NCI-H774 (cell line): ENCODE measurements around the gene ORC5.
"Not testable (repeated sequence)": the region's sequence is repeated elsewhere in the genome, so short reads cannot be mapped to it uniquely, and the experiment has no call there.

Experiments
- DNase-seq: peaks from one replicate; lab custom pipeline; 2025; lab: John Stamatoyannopoulos, UW

Gene ORC5

DNA sequence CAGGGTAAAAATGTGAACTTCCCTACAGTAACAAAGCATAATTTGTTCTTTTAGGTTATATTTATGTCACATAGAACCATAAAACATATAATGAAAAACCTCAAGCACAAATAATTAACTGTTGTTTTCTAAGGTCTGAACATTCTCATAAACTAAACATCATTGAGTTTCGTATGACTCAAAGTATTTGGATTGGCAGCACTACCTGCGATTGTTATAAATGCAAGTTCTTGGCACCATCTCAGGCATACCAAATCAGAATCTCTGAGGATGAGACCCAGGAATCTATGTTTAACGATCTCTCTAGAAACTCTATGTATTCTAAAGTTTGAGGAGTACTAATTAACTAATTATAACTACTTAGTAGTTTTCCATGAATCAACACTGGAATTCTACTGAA, 22.5 kb downstream of the ORC5 start:
- DNase-seq: no peak

DNA sequence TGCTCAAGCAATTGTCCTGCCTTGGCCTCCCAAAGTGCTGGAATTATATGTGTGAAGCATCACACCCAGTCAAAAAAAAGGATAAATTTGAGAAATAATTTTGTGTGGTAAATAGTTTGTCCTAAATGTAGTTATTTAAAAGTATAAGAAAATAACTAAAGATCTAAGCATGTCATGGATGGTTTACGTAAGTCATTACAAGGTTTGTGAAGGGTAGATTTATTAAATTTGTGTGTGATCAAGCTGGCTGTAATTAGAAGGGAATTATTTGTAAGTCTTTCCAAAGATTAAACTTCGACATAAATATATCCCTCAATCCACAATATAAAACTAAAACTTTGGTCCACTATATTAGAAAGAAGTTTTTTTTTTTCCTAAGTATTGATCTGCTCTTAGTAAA, 28.6 kb downstream of the ORC5 start:
- no peak for DNase-seq

DNA sequence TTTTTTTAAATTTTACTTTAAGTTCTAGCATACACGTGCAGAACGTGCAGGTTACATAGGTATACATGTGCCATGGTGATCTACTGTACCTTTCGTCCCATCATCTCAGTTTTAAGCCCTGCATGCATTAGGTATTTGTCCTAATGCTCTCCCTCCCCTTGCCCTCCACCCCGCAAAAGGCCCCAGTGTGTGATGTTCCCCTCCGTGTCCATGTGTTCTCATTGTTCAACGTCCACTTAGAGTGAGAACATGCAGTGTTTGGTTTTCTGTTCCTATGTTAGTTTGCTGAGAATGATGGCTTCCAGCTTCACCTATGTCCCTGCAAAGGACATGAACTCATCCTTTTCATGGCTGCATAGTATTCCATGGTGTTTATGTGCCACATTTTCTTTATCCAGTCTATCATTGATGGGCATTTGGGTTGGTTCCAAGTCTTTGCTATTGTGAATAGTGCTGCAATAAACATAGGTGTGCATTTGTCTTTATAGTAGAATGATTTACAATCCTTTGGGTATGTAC, 30.2 kb downstream of the ORC5 start:
- DNase-seq: not testable (repeated sequence)

DNA sequence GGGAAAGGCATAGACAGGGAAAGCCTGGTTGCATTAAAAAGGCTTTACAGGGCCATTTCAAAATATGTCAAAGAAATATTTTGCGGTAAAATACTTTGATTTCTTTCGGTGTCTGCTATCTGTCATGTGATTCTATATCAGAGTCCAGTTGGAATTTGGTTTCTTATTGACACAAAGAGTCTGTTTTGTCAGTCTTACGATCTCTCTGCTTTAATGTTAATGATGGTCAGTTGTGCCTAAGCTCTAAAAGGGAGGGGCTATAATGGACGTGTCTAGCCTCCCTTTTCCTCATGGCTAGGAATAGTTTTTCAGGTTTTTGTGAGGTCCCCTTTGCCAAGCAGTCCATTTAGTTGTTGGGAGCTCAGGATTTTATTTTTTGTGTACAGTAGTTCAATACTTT, 31.5 kb downstream of the ORC5 start:
- DNase-seq: no peak

DNA sequence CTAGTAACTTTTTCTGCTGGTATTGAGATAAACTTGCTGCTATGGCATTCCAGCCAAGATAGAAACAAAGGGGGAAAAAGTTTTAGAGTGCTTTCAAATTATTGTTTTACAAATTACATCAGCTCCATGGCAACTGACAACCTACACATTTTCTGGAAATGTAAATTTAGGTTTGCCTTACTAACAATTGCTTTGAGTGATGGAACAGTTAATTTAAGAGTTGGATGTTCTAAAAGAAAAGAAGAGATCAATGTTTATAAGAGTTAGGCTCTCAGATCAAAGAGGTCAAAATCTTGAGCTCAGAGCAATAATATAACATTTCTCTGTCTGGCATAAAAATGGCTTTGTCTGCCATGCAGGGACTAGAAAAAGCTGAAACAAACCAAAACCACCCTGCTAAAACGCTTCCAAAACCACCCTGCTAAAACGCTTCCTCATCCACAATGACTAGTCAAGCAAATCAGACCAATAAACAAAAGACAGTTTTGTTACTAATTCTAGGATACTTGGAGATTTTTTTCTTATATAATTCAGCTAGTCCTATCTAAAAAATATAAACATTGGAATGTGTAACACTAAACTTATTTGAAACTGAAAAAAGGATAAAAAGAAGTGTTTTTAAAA, 32.3 kb downstream of the ORC5 start:
- no peak for DNase-seq

DNA sequence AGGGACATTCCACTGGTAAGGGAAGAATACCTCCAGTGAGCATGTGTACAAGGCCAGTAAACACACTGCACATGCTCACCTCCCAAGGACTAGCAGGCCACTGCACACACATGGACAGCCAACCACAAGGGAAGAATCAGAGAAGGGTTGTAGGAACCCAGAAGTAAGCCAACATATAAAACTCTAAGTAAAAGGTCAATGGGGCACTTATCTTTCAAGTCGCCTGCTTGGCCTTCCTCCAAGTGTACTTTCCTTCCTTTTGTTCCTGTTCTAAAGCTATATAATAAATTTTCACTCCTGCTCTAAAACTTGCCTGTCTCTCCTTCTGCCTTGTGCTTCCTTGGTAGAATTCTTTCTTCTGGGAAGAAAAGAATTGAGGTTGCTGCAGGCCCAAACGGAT, 33.0 kb downstream of the ORC5 start:
- no peak for DNase-seq

DNA sequence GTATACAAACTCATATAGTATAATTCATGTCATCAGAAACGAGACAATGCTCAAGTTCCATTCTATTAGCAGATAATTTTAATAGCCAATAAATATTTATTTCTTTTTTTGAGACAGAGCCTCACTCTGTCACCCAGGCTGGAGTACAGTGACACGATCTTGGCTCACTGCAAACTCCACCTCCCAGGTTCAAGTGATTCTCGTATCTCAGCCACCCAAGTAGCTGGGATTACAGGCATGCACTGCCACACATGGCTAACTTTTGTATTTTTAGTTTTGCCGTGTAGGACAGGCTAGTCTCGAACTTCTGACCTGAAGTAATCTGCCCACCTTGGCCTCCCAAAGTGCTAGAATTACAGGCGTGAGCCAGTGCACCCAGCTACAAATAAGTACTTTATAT, 45.7 kb downstream of the ORC5 start:
- no peak for DNase-seq

DNA sequence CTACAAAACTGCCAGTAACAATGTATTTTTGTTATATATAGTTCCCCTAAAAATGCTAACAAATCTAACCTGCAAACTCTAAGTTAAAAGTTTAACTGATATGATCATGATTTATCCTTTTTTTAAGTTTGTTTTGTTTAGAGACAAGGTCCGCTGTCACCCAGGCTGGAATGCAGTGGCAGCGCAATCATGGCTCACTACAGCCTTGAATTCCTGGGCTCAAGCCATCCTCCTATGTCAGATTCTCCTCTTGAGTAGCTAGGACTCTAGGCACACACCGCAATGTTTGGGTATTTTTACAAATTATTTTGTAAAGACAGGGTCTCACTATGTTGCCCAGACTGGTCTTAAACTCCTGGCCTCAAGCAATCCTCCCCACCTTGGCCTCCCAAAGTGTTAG, 46.6 kb downstream of the ORC5 start:
- DNase-seq: no peak

DNA sequence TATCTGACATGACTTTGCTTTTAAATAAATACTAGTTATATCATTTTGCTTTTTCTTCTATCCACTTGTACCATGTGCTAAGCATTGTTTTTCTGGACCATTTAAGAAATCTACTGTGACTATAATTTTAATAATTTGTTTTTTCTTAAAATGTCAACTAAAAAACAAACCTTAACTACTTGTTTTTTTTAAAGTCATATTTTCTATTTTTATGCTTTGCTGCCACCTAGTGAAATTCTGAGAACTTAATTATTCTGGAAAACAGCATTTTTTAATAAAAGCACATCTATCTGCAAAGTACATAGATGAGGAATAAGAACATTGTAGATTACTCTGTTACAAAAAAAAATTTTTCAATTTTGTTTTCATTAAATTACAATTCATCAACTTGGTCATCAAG, 47.4 kb downstream of the ORC5 start:
- DNase-seq: no peak

DNA sequence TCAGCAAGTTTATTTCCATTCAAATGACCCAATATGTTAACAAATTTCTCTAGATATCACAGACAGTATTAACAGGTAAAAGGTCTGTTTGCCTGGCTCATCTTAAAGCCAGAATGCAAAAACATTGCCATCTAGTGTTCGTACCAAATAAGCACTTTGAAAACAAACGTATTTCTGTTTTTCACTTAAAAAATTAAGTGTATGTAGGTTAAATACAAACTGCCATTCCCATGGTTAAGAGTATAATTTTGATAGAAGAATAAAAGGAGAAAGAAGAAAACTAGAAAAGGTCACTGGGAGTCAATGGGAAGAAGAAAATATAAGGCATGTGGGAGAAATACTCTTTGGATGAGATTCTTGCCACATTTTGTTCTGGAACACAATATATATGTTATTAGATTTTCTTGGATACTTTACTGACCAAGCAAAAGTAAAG, 51.0 kb downstream of the ORC5 start:
- DNase-seq: peak; percentile 44

DNA sequence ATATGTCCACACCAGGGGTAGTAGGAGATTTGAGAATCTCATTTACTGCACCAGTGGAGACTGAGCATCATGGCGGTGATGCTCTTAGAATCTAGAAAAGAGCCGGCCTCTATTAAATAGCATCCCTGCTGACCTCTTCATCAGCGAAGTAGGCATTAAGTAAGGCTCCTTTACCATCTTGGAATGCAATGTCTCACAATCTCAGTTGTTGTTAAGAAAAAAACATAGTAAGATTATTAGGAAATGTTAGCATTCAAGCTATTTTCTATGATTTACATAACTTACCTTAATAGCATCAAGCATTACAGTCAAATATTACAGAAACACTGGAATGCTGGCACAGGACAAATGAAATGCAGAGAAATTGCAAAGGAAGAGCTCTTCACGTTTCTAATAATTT, 54.5 kb downstream of the ORC5 start:
- no peak for DNase-seq

DNA sequence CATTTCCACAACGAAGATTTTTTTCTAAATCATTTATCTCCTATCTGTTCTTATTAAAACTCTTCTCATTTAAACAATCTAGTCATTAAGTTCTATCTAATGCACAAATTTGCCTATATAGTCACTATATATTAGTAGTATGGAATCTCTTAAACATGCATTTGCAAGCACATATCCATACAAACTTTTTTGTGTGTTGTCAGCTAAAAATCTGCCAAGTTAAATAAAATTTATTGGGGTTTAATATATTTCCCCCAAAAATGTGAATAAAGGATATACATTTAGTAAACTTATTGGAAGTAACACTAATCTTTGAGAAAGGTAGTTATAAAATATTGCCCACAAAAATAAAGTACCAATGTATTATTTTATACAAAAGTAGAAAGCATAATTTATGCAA, 55.3 kb downstream of the ORC5 start:
- no peak for DNase-seq

DNA sequence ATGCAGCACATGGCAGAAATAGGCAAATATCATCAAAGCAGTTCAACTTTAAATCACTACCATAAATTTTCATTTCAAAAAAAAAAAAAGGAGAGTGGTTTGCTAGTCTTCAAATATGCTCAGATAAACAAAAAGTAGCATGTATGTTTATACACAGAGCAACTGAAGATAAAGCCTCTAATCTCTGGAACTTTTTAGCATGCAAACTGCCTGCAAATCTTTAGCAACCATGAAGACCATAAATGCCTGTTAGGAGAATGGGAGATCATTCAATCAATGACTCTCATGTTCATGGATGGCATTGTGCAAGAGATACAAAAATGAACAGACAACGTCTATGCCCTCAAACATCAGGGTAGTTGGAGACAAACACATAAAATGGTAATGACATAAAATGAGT, 57.3 kb downstream of the ORC5 start:
- DNase-seq: no peak

DNA sequence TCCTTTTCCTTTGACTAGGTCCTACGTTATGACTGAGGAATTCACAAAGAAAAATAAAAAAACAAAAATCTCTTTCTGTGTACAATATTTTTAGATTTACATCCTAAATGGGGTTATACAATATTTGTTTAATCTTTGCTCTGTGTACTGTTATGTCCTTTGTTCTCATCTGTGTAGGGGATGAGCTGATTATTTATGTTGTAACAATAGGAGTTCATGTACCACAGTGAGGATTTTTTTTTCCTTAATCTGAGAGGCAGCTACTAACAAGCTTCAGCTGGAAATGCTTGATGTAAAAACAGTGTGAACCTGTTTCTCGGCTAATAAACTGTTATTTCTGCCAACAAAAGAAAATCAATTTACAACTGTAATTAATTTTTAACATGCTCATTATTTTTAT, 58.0 kb downstream of the ORC5 start:
- DNase-seq: no peak

DNA sequence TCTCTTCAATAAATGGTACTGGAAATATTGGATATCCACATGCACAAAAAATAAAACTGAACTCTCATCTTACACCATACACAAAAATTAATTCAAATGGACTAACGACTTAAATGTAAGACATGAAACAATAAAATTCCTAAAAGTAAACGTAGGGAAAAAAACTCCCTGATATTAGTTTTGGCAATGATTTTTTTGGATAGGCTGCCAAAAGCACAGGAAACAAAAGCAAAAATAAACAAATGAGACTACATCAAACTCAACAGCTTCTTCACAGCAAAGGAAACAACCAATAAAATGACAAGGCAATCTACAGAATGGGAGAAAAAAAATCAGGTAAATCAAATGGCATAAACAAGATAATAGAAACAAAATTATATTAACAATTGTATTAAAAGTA, 65.7 kb downstream of the ORC5 start:
- DNase-seq: no peak

DNA sequence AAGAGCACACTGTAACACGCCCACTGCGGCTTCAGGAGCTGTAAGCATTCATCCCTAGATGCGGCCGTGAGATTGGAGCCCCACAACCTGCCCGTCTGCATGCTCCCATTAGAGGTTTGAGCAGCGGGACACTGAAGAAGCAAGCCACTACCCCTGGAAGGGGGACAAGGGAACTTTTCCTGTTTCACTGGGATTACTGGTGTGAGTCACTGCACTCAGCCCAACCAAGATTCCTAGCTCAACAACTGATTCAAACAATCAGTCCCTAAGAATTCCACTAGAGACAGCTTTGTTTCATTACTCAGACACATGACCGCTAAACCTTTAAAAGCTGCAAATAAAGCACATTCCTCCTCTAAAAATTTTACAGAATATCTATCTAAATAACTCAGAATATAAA, 69.8 kb downstream of the ORC5 start:
- DNase-seq: no peak

DNA sequence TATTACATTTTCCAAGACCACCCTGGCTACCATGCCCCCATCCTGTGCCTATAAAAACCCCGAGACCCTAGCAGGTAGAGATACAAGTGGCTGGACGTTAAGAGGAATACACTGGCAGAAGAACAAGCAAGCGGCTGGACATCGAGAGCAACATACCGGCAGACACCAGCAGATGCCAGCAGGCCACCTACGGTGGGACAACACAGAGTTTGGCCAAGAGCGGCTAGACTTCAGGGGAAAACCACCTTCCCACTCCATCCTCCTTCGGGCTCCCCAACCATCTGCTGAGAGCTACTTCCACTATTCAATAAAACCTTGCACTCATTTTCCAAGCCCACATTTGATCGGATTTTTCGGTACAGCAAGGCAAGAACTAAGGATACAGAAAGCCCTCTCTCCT, 70.3 kb downstream of the ORC5 start:
- DNase-seq: no peak

DNA sequence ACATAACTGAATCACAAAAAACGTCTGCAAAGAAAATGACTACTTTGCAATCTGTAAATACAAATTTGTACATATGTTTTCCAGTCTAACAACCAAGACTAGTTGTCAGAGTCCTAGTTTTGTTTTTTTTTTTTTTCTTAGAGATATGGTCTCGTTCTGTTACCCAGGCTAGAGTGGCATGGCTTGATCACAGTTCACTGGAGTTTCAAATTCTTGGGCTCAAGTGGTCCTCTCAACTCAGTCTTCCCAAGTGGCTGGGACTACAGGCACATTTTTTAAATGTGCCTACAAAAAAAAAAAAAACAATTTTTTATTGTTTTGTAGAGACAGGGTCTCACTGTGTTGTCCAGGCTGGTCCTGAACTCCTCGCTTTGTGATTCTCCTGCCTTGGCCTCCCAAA, 70.8 kb downstream of the ORC5 start:
- DNase-seq: no peak

DNA sequence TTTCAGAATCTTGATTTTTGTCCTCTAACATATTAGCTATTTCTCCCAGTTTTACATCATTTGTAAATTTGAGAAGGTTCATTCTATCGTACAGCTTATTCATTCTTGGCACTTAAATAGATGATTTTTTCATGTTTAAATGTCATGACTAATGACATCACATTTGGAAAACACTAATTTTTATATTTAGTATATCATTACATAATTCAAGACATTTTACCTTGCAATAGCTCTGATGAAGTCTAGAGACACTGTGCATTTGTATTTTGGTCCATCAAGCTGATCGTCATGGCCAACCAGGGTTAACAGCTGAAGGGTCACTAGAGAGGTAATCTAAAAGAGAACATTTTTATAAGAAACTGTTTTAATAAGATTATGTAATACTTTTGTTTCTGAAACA, 71.3 kb downstream of the ORC5 start:
- no peak for DNase-seq

DNA sequence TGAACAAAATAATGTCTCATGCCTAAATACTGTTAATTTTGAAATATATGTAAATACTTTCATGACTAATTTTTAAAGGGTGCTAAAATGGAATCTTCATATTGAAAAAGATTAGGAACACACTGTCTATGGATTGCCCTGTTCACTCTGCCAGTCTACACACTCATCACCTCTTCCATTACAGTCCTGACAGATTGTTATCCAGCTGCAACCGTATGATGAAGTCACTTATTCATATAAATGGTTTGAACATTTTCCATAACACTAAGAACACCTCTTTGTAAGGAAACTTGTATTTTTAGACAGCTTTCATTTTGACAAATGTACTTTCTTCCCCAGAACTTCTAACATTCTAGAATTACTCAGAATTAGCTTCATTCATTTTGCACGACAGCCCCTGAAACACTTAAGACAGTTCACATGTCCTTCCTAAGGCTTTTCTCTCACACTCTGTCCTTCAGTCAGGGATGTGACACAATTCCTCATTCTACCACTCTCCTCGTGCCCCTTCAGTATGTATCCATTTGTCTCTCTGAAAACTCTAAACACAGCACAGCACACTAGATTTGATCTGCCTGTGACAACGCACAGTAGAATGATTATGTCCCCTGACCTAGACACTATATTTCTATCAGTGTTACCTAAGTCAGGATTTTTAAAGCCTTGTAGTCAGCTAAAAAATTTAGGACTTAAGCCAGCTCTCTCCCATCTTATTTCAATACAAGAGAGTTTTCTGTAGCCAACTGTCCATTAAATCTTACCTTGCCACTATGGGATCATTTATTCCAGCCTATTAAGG, 71.9 kb downstream of the ORC5 start:
- DNase-seq: no peak

DNA sequence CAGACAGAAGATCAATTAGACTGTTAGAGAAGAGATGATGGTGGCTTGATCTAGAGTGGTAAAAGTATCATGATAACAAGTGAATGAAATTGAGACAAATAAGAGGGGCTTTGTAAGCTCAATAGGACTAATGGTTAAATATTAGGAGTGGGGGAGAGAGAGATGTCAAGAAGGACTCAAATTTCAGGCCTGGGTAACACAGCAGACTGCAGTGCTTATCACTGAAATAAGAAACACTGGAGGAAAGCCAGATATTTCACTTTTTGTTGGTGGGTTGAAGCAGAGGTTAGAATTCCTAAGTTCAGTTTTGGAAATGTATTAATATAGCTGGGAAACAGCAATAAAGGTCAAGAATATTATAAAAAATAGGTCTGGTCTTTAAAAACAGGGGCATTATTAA, 74.6 kb downstream of the ORC5 start:
- DNase-seq: no peak

DNA sequence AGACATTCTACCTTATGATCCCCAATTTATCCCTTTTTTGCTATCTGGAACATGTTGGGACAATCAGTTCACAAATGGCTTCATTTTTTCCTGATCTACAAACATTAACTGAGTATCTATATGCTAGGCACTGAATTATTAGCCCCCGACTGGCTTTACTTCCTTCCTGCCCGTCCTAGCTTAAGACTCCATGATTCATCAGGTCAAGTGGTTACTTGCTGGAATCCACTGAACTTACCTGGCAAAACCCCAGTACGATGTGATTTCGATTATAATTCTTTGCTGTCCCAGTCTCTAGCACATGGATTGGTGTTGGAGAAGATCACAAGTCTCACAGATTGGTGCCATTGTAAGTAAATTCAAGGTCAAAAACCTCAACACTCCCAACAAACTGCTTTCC, 77.1 kb downstream of the ORC5 start:
- DNase-seq: no peak

DNA sequence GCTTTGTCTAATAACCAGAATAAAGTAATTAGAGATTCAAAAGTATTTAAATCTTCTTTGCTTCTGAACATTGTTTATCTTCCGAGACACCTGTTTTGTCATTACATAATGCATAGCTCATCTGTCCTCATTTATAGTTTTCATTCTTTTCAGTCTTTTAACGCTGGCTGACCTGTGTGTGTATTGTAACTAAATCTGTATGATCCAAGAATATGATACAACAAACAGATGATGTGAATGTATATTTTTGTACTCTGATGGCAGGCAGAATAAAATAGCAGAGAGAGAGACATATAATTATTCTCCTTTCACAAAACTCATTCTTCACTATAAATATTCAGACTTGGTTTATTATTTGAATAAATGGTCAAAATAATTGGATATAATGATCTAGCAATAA, 80.6 kb downstream of the ORC5 start:
- no peak for DNase-seq

DNA sequence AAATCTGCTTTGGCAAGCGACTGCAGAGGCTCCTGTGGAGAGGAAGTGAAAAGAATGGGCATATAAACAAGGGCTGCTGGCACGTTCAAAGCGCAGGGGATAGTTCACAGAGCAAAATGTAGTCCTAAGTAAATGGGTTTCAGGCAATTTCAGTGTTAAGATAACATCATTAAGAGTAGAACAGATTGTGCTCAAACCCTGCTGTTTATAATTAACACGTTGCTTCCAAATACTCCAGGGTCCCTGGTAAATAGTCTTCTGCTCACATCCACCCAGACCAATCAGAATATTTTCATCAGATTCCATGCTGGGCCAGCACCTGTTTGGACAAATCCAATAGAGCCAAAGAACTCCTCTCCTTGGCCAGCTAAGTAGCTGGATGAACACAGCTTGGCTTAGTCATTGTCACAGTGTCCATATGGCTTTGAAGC, 81.4 kb downstream of the ORC5 start:
- peak; percentile 47 for DNase-seq
